ENCODE measurements around the gene MED26.
"Not testable (repeated sequence)": the region's sequence is repeated elsewhere in the genome, so short reads cannot be mapped to it uniquely, and the experiment has no call there.

Gene MED26

DNA sequence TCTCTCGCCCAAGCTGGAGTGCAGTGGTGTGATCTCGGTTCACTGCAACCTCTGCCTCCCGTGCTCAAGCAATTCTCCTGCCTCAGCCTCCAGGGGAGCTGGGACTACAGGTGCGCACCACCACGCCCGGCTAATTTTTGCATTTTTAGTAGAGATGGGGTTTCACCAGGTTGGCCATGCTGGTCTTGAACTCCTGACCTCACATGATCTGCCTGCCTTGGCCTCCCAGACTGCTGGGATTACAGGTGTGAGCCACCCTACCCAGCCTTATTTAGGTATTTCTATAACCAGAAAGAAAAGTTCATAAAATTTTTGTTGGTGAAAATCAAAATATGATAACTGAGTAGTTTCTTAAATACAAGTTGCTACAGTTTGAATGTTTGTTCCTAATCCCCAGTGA is 84.3 kb downstream of the MED26 start:
- POLR2A ChIA-PET: interaction anchor here (0.5 to 1.4 kb wide), 5 partner anchors 29 to 116 kb away, joined by 3 to 9 read pairs (median 6); partner anchors contain the start of genes MED26, SLC35E1 and SMIM7
- TF ChIP-seq, protein P1, sequence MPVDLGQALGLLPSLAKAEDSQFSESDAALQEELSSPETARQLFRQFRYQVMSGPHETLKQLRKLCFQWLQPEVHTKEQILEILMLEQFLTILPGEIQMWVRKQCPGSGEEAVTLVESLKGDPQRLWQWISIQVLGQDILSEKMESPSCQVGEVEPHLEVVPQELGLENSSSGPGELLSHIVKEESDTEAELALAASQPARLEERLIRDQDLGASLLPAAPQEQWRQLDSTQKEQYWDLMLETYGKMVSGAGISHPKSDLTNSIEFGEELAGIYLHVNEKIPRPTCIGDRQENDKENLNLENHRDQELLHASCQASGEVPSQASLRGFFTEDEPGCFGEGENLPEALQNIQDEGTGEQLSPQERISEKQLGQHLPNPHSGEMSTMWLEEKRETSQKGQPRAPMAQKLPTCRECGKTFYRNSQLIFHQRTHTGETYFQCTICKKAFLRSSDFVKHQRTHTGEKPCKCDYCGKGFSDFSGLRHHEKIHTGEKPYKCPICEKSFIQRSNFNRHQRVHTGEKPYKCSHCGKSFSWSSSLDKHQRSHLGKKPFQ (tag by site-specific recombination; IDR thresholded peaks at IDR 0.05): 0 out of 2 replicates have a peak, but pooled peaks have one; percentile 47
- not testable (repeated sequence) for H3K4me3 ChIP-seq (ENCODE audit: low read depth, low read length)

DNA sequence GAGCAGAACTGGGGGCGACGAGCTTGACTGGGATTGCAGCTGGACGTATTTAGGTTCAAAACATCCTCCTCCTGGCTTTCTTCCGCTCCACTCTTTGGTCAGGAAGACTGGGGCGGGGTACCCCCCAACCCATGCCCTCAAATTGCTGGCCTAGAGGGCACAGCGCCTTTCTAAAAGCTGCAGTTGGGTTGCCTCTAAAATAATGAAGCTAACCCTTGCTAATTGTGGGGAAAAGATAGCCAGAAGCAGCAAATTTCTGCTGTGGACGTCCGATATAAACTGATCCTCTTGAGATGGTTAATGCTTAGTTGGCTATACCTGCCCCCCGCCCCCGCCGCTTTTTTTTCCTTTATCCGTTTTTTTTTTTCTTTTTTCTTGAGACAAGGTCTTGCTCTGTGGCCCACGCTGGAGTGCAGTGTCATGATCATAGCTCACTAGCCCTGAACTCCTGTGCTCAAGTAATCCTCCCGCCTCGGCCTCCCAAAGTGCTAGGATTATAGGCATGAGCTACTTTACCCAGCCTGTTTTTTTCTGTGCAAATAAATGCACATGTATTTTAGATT is 85.0 kb downstream of the MED26 start:
- Histone ChIP-seq H3K9me3 (ENCODE audit: control insufficient read depth, insufficient read depth, low read depth, low read length) (no peaks in the 10 kb centered on the region), H3K27ac (ENCODE audit: extremely low read depth, low read depth, low read length) (peak overlapping the region; percentile 78), H3K36me3 (ENCODE audit: control insufficient read depth in 2 of 2, insufficient read depth in 1 of 2, low read length in 2 of 2) (peaks cover 23 to 32% of the 10 kb centered on the region in 2 experiments; a peak in 2 of 3 replicates), H3K4me1 (ENCODE audit: control insufficient read depth, insufficient read depth, low read length) (peaks cover 2% of the 10 kb centered on the region; the same call in 1 of the 2 replicates), H3K4me3 (ENCODE audit: low read depth, low read length) (peak overlapping the region; percentile 96)
- POLR2A ChIA-PET: interaction anchor here (0.5 to 1.4 kb wide), 6 partner anchors 27 to 117 kb away, joined by 3 to 9 read pairs (median 4); partner anchors contain the start of genes MED26, SLC35E1 and SMIM7
- TF ChIP-seq, protein P2, sequence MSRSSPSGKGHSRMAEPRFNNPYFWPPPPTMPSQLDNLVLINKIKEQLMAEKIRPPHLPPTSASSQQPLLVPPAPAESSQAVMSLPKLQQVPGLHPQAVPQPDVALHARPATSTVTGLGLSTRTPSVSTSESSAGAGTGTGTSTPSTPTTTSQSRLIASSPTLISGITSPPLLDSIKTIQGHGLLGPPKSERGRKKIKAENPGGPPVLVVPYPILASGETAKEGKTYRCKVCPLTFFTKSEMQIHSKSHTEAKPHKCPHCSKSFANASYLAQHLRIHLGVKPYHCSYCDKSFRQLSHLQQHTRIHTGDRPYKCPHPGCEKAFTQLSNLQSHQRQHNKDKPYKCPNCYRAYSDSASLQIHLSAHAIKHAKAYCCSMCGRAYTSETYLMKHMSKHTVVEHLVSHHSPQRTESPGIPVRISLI (tag by site-specific recombination; IDR thresholded peaks at IDR 0.05): peak; percentile 85
- TF ChIP-seq, protein P3, sequence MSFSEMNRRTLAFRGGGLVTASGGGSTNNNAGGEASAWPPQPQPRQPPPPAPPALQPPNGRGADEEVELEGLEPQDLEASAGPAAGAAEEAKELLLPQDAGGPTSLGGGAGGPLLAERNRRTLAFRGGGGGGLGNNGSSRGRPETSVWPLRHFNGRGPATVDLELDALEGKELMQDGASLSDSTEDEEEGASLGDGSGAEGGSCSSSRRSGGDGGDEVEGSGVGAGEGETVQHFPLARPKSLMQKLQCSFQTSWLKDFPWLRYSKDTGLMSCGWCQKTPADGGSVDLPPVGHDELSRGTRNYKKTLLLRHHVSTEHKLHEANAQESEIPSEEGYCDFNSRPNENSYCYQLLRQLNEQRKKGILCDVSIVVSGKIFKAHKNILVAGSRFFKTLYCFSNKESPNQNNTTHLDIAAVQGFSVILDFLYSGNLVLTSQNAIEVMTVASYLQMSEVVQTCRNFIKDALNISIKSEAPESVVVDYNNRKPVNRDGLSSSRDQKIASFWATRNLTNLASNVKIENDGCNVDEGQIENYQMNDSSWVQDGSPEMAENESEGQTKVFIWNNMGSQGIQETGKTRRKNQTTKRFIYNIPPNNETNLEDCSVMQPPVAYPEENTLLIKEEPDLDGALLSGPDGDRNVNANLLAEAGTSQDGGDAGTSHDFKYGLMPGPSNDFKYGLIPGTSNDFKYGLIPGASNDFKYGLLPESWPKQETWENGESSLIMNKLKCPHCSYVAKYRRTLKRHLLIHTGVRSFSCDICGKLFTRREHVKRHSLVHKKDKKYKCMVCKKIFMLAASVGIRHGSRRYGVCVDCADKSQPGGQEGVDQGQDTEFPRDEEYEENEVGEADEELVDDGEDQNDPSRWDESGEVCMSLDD (tag by site-specific recombination; IDR thresholded peaks at IDR 0.05): peak; percentile 42; the same call in 1 of the 2 replicates
- TF ChIP-seq ZBTB20 (tag by site-specific recombination; IDR thresholded peaks at IDR 0.05) (peak; percentile 73), ZNF23 (tag by site-specific recombination; IDR thresholded peaks at IDR 0.05; ENCODE audit: borderline replicate concordance) (no peak), ZNF707 (tag by site-specific recombination; IDR thresholded peaks at IDR 0.05) (no peak)
- TF ChIP-seq, protein P4, sequence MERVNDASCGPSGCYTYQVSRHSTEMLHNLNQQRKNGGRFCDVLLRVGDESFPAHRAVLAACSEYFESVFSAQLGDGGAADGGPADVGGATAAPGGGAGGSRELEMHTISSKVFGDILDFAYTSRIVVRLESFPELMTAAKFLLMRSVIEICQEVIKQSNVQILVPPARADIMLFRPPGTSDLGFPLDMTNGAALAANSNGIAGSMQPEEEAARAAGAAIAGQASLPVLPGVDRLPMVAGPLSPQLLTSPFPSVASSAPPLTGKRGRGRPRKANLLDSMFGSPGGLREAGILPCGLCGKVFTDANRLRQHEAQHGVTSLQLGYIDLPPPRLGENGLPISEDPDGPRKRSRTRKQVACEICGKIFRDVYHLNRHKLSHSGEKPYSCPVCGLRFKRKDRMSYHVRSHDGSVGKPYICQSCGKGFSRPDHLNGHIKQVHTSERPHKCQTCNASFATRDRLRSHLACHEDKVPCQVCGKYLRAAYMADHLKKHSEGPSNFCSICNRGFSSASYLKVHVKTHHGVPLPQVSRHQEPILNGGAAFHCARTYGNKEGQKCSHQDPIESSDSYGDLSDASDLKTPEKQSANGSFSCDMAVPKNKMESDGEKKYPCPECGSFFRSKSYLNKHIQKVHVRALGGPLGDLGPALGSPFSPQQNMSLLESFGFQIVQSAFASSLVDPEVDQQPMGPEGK (tag by site-specific recombination; IDR thresholded peaks at IDR 0.05): peak; percentile 11; the same call in 1 of the 2 replicates
- CTCF ChIA-PET: no interaction called here

More for the DNA sequence above, 84.3 kb downstream of the MED26 start:
- H3K4me1 ChIP-seq (ENCODE audit: control insufficient read depth, insufficient read depth, low read length); H3K9me3 ChIP-seq (ENCODE audit: control insufficient read depth, insufficient read depth, low read depth, low read length); CTCF ChIA-PET; H3K27ac ChIP-seq (ENCODE audit: extremely low read depth, low read depth, low read length): not testable (repeated sequence)
- H3K36me3 ChIP-seq (ENCODE audit: control insufficient read depth in 2 of 2, insufficient read depth in 1 of 2, low read length in 2 of 2): peaks cover 16 to 24% of the 10 kb centered on the region in 2 experiments; a peak in 2 of 3 replicates

DNA sequence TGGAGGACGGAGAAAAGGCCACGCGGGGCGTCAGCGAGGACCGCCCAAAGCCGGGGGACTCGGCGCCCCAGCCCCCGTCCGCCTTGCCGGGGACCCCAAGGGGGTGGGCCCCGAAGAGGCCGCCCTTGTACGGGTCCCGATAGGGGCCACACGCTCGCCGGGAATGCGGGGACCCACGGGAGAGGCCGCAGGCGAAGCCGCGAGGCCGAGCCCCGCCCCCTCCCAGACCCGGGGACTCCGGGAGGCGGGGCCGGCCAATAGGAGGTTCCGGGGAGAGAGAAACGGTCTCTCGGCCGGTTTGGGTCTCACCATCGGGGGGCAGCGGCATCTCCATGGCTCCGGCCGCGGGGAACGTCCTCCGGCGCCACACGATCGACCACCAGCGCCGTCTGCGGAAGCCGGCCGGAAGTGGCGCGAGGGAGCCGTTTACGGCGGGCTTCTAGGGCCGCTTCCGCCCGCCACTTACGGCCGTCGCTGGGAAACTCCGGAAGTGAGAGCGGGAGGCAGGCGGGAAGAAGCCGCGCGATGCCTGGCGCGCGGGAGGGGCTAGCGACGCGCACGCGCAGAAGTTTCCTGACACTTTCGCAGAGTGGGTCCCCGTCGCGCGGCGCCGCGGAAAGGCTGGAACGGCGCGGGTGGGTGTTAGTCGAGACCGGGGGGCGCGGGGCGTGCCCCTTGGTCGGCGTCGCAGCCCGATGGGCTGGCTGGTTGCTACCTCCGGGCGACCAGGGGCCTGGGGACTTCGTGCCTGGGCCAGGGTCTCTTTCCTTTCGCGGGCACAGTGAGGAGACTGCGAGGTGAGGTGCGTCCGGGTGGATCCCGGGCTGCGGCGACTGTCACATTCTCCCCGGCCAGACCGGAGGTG is 85.7 kb downstream of the MED26 start, which contains the start of gene CHERP:
Gene CHERP (minus strand): TSS at position 393 of the 865 bp plus-strand sequence. CDS start 59 bp downstream, at position 334.
- peaks cover 2% of the 10 kb centered on the region; the same call in 1 of the 2 replicates for H3K4me1 ChIP-seq (ENCODE audit: control insufficient read depth, insufficient read depth, low read length)
- CTCF ChIA-PET: no interaction called here
- H3K27ac ChIP-seq (ENCODE audit: extremely low read depth, low read depth, low read length): peak within 1 kb of the TSS; percentile 78
- TF ChIP-seq ZNF664 (tag by site-specific recombination; IDR thresholded peaks at IDR 0.05): no peak
- no peak; the same call in 1 of the 2 replicates for TF ChIP-seq ZNF239 (tag by site-specific recombination; IDR thresholded peaks at IDR 0.05)
- TF ChIP-seq, protein P5, sequence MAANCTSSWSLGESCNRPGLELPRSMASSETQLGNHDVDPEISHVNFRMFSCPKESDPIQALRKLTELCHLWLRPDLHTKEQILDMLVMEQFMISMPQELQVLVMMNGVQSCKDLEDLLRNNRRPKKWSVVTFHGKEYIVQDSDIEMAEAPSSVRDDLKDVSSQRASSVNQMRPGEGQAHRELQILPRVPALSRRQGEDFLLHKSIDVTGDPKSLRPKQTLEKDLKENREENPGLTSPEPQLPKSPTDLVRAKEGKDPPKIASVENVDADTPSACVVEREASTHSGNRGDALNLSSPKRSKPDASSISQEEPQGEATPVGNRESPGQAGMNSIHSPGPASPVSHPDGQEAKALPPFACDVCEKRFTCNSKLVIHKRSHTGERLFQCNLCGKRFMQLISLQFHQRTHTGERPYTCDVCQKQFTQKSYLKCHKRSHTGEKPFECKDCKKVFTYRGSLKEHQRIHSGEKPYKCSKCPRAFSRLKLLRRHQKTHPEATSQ (tag by site-specific recombination; IDR thresholded peaks at IDR 0.05): 0 out of 2 replicates have a peak, but pooled peaks have one; percentile 57
- TF ChIP-seq, protein P3 (tag by site-specific recombination; IDR thresholded peaks at IDR 0.05): peak; percentile 43; the same call in 1 of the 2 replicates
- peak; percentile 37; the same call in 1 of the 2 replicates for TF ChIP-seq ZIC2 (tag by site-specific recombination; IDR thresholded peaks at IDR 0.05)
- no peak for TF ChIP-seq ZNF571 (tag by site-specific recombination; IDR thresholded peaks at IDR 0.05)

More for the DNA sequence above, 85.7 kb downstream of the MED26 start, which contains the start of gene CHERP:
- Histone ChIP-seq H3K4me3 (ENCODE audit: low read depth, low read length) (peak within 1 kb of the TSS; percentile 96), H3K36me3 (ENCODE audit: control insufficient read depth in 2 of 2, insufficient read depth in 1 of 2, low read length in 2 of 2) (peaks cover 24 to 39% of the 10 kb centered on the region in 2 experiments; a peak in 2 of 3 replicates), H3K9me3 (ENCODE audit: control insufficient read depth, insufficient read depth, low read depth, low read length) (no peaks in the 10 kb centered on the region)
- POLR2A ChIA-PET: interaction anchor here (0.6 to 1.4 kb wide), 5 partner anchors 27 to 118 kb away, joined by 3 to 7 read pairs (median 3); partner anchors contain the start of genes MED26, SLC35E1 and SMIM7

All from HEK293 (cell line).